HG03460 (cell line): Measurements from ENCODE around the gene RAC3.

Source experiments
- ATAC-seq: cut with Tn5 transposase; IDR thresholded peaks from one replicate; pipeline ENCODE4 v1.9.1; 2021; ENCODE audit not compliant: unreplicated experiment

The RAC3 gene

DNA sequence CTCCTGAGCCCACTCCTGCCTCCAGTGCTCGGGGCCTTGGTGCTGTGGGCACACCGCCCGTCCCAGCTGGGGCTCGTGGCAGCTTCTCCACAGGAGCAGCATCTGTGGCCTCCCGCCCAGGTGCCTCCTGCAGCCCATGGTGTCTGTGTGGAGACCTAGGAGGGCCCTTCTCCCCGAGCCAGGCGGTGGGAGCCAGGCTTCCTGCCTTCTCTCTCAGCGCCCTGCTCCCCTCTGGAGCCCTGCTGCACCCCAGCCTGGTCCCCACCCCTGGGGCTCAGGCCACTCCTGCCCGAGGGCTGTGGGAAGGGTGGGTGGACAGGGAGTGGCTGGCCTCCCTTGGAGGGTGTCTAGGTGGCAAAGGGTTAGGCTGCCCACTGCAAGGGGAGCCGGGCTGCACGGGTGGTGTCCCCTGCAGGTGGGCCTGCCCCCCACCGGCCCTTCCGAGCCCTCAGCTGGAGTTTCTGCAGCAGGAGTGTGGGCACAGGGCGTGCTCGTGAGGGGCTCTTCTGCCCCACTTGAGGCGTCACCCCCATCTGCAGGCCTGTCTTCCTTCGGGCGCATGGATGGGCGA, 19.8 kb upstream of the RAC3 start:
- ATAC-seq = no peak

DNA sequence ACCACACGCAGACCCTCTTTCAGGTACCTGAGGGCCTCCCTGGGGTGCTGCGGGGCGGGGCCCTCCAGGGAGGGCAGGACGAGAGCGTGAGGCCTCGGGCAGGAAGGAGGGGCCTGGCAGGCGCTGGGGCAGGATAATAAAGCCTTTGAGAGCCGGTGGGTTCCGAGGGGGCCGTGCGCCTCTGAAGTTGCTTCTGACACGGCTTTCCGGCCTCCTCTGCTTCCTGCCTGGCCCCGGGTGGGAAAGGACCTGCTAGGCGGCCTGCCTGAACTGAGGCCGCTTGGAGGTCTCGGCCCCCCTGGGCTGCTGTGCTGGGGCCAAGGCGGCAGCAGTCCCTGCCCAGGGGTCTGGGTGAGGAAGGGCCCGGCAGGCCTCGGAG, 19.2 kb upstream of the RAC3 start:
- ATAC-seq = no peak

DNA sequence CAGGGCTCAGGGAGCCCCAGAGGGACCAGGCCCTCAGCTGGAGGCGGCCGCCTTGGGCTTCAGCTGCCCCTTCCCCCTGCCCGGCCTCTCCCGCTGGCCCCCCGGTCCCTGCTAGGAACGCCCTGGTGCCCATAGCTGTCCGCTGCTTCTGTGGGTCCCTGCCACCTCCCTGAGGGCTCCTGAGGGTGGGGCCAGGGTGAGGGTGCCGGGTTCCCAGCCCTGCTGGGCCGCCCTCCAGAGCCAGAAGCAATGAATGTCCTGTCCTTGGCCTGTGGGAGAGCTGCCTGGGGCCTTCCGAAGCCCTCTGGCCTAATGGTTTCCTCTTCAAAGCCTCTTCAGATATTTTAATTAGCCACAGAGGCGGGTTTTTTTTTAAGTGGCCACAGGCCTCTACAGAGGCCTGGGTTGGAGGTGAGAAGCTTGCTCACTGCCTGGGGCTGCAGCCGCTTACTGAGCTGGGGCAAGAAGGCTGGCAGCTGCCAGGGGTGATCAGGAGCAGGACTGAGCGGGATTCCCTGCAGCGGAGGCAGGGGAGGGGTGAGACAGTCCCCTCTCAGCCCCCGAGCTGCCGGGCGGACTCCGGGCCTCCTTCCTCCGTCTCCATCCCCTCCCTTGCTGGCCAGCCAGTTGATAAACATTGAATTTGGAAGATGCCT, 18.7 kb upstream of the RAC3 start:
- no peak for ATAC-seq

DNA sequence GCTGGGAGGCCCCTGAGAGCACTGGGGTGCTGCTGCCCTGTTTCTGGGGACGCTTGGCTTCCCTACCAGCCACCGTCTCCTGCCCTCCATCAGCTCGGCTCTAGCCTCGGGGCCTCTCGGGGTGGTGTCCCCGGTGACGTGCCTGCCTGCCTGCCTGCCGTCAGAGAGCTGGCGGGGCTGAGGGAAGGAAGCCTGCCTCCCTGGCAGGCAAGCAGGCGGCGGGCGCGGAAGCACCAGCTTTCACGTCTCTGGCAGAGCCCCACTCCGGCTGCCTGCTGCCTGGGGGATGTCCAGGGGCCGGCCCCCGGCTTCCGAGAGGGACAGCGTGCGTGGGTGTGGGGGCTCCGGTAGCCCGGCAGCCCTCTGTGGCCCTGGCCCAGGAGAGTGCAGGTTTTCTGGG, 18.1 kb upstream of the RAC3 start:
- no peak for ATAC-seq

DNA sequence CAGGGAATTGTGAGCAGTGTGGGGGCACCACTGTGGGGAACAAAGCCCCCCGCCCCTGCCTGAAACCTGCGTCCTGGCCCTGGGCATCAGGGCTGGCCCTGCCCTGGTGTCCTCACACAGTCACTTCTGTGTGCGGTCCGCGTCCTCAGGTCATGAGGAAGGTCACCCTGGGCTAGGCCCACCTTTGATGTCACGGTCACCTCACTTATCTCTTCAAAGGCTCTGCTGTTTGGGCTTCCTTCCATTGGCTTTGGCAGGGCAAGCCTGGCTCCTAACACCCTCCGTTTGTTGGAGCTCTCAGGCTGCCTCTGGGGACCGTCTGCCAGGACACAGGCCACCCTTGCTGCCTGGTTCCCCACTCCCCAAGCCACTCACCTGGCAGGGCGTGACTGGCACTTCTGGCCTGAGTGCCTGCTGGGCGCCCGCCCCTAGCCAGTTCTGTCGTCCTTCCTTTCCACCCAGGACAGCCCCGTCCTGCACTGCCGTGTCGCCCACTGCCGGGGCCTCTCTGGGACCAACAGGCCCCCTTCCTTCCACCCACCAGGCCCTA, 17.6 kb upstream of the RAC3 start:
- ATAC-seq = no peak

DNA sequence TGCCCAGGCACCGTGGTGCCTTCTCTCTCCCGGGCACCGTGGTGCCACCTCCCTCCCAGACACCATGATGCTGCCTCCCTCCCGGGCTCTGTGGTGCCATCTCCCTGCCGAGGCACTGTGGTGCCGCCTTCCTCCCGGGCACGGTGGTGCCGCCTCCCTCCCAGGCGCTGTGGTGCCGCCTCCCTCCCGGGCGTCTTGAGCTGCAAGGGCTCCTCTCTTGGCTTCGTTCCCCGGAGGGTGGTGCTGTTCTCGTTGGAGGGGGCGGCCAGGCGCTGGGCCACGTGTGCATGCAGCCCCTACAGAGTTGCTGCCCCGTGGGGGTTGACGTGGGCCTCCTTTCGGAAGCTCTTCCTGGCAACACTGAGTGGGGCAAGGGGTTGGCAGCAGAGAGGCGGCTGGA, 17.0 kb upstream of the RAC3 start:
- ATAC-seq = no peak

DNA sequence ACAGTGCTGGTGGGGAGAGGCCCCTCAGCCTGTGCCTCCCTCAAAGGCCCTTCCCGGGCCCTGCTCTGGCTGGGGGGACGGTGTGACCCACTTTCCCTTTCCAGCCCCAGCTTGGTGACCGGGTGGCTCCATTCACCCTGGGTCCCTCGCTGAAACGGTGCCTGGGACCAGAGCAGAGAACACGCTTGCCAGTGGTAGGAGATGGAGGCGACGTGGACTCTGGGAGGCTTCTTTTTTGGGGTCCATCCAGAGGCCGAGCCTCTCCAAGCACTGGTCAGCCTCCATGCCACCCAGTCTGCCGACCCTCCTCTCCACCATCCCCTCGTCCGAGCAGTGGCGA, 16.5 kb upstream of the RAC3 start:
- no peak for ATAC-seq

DNA sequence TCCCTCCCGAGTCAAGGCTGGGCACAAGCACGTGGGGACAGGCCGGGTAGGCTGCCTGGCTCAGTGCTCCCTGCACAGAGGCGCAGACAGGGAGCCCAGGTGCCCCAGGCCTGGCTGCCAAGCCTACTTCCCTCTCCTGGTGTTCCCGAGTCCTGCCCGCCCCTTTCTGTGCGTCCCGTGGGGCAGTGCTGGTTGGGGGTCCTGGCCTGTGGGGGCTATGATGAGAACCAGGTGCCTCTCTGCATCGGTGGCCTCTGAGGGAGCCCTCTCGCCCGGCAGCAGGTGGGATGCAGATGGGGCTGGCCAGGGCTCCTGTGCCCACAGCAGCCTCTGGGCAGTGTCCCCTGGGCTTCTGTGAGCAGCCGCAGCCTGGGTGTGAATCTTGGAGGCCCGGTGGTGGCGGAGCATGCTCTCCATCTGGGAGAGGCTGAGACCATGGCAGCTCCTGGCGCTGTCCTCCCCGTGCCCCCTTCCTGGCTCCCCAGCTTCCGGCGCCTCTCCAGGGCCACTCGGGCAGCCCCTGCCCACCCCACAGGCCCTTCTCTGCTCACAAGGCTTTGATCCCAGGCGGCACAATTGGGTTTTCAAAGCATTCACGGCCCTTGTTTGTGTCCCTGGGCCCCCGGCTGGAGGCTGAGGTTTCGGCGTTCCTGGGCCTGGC, 16.0 kb upstream of the RAC3 start:
- no peak for ATAC-seq

DNA sequence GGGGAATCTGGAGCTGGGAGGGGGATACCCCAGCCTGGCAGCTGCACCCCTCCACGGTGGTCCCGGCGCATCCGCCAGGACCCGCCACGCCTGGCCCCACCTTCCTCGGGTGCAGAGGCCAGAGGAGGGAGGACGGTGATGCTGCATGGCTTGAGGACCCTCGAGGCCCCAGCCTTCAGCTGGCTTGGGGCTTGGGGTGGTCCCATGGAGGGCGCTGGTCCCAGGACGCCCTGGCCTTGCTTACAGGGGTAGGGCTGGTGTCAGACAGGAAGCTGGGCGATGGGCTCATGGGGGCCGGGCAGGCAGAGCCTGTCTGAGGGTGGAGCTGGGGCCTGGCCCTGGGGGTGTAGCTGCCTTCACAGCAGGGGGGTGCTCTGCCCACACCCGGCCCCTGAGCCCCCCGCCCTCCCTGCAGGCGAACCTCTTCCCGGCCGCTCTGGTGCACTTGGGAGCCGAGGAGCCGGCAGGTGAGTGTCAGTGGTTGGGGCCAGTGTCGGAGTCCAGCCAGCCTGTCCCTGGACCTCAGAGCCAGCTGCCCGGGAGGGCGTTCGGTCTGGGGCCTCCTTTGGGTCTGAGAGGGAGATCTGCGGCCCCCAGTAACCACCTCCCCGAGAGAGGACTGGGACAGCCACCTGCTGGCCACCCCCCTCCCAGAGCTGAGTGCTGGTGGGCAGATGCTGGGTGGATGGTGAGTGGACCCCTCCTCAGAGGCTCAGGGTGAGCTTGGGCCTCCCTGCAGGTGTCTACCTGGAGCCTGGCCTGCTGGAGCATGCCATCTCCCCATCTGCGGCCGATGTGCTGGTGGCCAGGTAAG, 15.2 kb upstream of the RAC3 start:
- ATAC-seq = no peak

DNA sequence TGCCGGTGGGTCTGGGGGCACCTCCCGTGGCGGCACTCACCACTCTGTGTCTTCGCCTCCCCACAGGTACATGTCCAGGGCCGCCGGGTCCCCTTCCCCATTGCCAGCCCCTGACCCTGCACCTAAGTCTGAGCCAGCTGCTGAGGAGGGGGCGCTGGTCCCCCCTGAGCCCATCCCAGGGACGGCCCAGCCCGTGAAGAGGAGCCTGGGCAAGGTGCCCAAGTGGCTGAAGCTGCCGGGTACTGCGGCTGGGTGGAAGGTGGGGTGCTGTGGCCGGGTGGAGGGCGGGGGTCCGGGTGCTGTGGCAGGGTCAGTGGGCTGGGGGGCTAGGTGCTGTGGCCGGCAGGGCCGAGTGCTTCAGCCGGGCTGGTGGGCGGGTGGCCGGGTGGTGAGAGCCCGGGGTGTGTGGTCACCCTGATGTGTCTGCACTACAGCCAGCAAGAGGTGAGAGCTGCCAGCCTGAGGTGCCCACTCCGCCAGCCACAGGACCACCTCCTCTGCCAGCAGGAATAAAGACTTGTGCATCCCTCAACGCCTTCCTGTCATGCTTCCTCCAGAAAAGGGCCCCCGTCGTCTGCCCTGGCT, 14.5 kb upstream of the RAC3 start:
- ATAC-seq = no peak

DNA sequence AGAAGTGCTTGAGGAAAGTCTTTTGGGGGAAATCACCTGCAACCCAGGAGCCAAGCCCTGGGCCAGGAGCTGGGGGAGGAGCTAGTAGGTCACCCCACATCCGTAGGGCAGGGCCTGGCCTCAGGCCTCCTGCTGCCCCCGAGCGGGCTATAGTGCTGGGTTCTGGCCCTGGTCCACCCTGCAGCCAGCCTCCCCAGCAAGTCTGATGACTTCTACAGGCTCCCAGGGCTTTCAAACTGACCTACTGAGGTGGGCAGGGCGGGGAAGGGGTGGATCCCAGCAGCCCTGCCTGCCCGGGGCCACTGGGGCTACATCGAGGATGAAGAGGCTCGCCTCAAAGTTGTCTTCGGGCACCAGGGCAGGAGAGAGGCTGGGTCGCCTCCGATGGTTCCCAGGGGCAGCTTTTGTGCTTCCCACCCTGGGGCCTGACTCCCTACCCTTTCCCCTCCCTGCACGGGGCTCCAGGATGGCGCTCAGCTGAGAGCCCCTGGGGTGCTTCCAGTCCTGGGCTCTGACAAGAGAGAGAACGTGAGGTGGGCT, 13.8 kb upstream of the RAC3 start:
- ATAC-seq = no peak

DNA sequence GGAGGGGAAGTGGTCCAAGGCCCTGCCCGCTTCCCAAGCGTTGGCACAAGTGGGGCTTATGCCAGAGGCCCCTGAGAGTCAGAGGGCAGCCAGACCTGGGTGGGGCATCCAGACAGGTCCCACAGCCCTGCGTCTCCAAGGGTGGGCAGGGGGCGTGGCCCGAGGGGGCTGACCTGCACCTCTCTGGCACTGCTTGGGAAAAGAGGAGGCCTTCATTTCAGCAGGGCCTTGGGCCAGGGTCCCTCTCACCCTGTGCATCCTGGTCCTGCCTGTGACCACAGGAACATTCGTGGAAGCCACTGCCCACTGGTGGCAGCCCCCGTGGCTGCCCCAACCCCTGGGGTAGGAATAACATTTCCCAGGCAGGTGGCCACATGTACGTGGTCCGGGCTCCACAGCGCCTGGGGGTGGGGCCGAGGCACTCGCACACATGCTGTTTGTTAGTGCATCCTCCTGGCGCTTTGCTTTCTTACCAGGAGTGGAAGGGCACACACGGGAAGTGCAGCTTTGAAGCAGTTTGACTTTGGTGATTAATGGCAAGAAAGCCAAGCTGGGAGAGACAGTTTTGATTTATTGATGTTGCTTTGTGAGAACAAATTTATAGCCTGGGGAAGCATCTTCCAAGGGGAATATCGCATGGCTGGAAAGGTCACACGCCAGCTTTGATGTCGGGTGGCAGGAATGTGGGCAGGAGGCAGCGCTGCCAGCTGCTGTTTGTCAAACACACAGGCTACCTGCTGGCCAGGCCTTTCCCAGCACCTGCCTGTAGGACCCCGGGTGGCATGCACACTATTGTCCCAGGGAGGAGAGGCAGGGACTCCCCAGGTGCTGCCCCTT, 13.1 kb upstream of the RAC3 start:
- ATAC-seq = no peak

DNA sequence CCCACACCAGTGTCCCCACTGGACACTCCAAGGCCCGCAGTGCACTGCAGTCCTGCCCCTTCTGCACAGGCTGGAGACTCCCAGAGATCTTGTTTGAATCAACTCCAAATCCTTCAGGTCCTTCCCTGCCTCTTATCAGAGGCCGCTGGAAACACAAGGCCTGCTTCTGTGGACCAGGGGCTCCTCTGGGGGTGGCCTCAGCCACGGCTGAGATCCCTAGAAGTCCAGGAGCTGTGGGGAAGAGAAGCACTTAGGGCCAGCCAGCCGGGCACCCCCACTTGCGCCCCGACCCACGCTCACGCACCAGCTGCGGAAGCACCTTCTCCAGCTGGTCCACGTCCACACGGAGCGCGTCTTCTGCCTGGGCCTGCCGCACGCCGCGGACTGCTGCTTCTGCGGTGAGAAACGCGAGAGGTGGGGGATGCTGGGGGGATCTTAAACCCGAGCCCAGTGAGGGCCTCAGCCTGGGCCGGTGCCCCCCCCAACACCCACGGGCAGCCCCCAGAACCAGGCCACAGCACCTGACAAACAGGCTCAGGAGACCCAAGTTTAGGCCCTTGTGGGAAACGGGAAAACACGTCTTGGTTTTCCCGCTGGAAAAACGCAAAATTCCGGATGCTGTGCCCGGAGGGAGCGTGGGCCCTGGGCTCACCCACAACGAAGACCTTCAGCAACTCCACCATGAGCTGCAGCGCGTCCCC, 12.3 kb upstream of the RAC3 start:
- ATAC-seq = no peak

DNA sequence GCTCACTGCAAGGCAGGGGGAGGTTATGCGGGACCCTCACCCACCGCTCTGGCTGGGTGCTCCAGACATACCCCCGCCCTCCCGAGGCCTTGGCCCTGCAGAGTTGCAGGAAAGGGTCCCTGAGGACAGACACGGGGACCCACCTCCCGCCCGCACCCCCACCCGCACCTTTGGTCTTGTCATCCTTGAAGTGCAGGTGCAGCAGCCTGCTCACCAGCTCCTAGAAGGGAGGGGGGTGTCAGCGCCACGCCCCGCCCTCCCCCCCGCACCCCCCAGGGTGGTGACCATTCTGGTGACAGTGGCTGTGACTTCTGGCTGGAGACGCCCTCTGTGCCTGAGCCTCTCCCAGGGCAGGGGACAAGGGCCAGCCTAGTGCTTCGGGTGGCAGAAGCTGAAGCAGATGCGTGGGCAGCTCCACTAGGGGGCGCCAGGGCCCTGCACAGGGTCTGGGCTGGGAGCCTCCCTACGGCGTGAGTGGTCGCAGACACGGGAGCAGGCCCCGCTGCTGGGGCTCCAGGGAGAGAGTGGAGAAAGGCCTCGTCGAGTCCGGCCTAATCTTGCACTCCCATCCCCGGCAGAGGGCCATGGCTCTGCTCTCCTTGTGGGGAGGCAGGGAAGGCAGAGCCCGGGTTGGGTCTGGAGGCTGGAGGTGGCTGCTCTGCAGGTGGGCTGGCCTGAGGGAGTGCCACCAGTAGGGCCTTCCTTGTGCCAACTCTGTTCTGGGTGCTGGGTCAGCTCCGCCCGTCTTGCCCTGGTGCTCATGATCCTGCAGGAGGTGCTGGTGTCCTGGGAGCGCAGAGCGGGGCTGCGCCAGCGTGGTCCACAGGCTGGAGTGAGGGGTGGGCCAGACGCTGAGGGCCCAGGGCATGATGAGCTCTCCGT, 11.5 kb upstream of the RAC3 start:
- ATAC-seq = no peak

DNA sequence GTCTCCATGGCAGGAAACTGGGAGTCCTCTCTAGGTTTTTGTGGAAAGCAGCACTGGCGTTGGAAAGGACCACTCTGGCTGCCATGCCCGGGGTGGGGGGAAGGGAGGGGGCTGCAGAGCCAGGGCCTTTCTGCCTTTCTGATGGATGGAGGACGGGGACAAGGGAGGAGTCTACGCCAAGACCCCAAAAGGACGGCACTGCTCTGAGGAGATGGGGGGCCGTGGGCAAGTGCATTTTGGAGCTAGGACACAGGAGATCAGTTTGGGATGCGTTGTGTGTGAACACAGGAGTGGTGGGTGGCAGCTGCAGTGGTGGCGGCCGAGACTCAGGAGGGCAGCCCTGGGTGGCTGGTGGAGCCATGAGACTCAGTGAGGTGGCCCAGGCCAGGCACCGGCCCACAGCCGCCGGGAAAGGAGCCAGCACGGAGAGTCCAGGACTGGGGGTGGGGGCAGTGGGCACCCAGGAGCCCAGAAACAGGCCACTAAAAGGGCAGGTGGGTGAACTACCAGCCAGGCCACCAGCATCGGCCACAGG, 10.8 kb upstream of the RAC3 start:
- ATAC-seq = no peak

DNA sequence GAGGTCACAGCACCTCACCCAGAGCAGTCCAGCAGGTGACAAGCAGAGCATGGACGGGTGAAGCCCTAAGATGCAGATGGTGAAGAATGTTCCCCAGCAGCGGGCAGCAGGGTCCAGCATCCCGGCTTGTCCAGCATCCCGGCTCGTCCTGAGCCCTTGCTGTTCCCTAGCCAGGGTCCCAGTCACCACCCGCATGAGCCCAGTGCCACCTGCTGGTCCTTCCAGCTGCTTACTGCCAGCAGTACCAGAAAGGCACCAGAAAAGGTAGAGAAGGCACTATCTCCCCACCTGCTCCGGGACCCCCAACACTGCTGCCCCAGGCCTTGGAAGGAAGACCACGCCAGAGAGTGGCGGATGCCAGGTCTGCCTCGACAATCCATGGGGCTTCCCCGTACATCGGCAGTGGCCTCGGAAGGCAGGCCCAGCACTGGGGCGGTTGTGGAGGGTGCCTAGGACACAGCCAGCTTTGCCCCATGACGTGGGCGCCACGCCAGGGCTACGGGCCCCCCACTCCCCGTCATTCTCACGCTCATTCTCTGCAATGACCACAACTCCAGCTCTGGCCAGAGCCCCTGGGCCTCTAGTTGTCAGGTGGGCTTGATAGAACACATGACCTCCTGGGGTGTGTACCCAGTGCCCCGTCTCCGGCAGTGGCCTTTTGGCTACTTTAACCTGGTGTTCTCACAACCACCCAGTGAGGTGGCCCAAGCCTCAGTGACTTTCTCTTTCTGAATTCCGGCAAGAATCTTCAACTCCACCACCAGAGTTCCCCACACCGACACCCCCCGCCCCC, 10.2 kb upstream of the RAC3 start:
- no peak for ATAC-seq

DNA sequence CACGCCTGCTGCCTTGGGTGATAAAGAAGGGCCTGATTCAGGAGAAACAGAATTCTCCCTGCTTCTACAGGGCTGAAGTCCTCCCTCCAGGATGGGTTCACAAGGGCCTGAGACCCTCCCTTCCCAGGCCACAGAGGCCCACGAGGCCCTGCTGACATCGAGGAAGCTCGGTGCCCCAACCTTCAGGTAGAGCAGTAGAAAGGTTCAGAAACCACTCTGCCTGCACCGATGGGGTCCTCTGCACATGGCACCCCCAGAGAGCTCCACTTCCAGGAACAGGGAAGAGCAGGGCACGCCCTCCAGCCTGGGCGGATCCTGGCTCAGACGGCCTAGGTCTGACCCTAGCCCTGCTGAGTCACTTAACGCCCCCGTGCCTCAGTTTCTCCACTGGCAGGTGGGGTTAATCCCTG, 9.6 kb upstream of the RAC3 start:
- ATAC-seq = no peak
